Stimulated activated CD8-positive, alpha-beta memory T cell treated with anti-CD3 and anti-CD28 coated beads, Interleukin-2, amount 100 ng/mL, for 48 hours (primary cell): ENCODE measurements around the gene ZSCAN1.

Experiments
- DNase-seq, 2 donors: peaks; one replicate each; pipeline ENCODE4 v3.0.0-alpha.2; 2020; ENCODE audit warnings: low read depth in 2 of 2

ZSCAN1 gene

DNA sequence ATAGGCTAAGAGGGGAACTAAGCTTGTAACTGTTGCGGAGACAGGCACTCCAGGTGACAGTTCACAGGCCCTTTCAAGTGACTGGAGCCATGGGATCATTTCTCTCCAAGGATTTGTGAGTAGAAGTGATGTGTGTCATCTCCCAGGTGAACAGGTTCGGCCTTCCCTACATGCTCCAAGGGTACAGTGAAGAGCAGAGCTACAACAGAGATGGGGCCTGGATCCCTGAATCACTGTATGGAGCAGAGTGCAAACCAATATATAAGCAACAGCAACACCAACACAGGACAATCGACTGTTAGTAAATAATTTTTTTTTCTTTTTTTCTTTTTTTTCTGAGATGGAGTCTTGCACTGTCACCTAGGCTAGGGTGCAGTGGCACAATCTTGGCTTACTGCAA is 49.2 kb downstream of the ZSCAN1 start:
- DNase-seq = no peak

DNA sequence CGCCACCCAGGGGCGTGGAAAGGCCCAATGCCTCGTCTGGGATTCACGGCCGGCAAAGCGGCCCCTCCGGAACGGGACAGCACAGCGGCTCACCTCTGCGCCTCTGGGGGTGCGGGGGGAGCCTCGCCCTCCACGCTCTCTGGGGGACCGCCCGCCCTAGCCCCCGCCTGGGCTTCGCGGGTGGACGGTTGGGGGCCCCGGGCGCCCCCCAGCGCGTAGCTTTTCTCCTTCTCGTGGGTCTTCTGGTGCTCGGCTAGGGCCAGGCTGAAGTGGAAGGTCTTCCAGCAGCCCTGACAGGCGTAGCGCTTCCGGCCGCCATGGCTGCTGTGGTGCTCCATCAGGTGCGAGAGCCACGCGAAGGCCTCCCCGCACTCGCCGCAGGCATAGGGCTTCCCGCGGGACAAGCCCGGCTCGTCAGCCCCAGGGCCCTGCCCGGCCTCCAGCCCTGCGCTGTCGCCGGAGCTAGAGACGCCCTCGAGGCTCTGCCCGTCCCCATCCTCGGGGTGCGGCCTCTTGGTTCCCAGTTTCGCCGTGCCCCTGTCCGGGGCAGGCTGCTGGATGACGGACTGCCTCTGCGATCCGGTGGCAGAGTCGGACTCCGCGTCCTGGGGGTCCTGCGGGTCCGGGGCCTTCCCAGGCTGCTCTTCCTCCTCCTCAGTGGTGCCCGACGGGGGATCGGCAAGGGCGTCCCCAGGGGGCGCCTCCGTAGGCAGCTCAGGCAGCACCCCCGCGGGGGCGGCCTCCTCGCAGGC is 50.9 kb downstream of the ZSCAN1 start:
- no peak for DNase-seq

DNA sequence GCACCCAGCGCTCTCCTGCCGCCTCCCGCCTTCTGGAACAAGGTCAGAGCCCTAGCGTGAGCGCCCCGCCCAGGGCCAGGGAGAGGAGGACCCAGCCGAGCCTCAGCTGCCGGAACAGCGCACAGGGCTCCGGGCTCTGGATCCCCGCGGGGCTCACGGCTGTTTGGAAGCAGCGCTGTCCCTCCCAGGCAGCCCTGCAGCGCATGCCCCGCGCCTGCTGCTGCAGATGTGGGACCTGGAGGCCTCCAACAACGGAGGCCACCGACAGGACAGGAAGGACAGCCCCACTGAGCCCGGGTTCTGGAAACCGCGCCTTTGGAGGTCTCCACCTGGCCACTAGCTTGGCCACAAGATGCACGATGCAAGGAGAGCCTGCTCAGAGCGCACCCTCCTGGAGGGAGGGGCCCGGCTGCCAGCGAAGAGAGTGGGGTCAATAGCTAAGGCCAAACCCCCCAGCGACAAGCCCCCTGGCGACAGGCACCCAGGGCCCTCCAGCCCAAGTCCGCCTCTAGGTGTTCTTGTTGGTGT is 51.6 kb downstream of the ZSCAN1 start:
- no peak for DNase-seq

DNA sequence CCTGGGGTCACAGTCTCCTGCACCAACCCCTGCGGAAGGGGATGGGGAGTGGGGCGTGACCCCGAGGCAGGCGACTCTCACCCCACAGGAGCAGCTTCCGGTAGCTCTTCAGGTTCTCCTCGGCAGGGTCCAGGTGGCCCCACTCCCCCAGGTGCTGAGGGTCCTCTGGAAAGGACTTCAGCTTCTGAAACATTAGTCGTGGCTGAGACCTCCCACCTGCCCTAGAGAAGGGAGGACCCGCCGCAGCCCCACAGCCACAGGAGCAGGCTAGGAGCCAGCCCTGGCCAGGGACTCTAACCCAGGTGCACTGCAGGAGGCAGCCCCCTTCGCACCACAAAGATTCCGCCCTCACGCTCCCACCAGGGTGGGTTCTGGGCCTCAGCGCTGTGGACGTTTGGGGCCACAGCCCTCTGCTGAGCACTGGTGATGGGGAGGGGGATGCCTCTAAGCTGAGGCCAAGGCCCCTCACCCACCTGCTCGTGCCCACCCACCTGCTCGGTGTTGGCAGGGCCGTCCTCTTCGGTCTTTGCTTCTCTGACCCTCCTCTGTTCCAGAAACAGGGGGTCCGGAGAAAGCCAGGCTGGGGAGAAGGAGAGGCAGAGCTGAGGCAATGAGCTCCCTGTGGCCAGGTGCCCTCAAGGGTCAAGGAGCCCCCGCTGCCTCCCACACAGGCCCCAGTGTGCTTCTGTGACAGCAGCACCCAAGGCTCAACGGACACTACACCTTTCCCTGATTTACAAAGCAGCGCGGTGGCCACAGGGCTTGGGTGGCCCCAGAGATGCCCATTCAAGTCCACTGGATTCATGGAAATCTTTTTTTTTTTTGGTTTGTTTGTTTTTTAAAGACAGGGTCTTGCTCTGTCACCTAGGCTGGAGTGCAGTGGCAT is 53.2 kb downstream of the ZSCAN1 start:
- DNase-seq = no peak

DNA sequence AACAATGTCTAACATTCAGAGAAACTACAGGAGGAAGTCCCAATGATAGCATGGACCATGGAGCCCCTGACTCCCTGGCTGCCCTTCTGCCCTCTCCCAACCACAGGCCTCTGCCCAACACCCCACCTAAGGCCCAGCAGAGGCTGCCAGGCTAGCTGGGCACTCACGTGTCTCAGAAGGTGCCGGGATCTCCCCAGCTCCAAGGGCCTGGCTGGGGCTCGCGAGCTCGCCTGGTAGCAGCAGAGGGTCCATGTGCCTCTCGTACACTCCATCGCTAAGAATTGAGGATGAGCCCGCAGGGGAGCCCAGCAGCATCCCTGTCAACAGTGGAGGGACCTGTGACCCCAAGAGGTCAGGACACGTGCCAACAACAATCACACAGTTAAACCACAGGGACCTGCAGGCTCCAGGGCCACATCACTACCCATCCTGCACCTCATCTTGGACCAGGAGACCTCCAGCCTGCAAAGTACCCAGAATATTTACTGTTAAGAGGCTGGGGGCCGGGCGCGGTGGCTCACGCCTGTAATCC is 54.8 kb downstream of the ZSCAN1 start:
- DNase-seq = no peak

DNA sequence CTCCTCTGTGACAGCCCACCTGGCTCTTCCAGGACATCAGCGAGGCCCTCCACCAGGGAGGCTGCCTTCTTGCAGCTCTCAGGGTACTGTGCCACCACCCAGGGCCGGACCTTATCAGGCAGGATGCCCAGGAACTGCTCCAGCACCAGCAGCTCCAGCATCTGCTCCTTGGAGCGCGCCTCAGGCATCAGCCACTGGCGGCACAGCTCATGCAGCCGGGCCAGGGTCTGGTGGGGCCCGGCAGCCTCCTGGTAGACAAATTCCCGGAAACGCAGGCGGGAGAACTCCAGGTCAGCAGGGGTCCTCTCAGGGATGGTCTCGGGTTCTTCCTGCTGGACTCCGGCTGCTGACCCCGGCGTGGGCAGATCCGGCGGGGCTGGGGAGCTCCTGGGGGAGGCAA is 56.0 kb downstream of the ZSCAN1 start:
- DNase-seq = no peak

DNA sequence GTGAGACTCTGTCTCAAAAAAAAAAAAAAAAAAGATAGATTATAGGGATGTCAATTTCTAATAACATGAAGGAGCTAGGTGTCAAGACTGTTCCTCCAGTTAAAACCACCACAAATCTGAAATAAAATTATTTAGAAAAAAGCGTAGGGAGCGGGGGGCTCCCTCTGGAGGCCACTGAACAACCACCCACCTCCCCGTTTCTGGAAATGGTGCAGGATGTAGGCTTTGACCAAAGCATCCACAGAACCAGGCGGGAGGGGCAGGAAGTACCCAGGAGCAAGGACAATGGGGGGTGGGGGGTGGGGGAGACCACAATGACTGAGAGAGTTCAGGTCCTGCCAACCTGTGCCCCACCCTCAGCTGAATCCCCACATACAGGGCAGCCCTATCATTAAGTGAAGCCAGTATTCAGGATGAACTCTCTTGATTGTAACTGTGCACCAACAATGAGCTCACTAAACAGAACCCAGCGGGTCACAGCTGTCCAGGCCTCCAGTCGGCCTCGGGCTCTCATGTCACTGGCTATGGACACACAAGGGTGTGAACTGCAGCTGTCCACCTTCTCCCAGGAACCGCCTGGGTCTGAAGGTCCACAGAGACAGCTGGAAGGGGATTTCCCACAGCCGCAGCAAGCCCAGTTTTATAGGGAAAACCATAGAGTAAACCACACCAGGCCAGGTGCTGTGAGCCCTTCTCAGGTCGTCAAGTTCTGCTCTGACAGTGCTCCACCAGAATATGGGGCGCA is 57.6 kb downstream of the ZSCAN1 start:
- no peak for DNase-seq

DNA sequence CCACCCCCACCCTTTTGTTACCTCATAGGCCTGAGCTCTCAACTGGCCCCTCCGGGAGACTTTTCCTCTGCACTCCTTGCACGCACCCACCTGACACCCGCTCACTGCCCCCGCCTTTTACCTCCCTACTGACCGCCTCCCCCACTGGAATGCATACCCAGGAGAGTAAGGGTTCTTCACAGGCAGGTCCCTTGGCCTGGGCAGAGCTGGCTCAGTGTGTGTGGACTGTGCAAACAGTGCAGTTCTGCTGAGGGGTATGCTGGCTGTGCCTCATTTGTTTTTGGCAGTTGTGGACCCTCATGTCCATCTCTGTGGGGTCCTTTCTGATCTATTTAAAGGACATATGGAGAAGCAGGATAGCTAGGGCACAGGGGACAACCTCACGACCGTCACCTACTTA is 59.2 kb downstream of the ZSCAN1 start:
- no peak for DNase-seq

DNA sequence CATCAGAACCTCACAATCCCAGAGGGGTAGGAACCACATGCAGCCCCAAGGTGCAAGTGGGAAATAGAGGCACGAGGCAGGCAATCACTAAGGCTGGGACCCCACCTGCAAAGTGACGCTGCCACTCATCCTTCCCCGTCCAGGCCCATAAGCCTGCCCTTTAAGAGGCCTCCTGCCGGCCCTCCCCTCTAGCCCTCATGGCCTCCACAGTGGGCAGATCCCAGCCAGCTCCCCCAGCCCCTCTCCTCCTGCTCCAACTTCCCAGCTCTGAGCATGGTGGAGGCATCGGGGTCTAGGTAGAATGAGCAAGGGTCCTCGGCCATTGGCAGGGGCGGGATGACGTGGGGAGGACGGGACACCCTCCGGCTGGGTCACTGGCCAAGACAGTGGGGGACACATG is 61.5 kb downstream of the ZSCAN1 start:
- DNase-seq = no peak

DNA sequence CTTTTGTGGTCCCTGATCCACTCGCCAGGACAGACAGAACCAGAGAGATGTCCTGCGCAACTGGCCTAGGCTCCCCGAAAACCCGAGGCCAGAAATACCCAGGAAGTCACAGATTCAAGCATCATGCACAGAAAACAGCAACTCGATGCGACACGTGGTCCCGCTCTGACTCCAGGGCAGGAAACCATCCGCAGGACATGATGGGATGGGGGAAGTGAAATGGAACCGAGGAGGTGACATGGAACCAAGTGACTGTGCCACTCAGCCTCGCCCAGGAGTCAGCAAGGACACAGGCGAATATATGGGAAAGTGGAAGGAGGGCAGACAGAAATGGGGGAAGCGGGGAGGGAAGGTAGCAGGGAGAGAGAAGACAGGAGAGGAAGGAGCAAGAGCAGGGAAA is 63.1 kb downstream of the ZSCAN1 start:
- DNase-seq = no peak

DNA sequence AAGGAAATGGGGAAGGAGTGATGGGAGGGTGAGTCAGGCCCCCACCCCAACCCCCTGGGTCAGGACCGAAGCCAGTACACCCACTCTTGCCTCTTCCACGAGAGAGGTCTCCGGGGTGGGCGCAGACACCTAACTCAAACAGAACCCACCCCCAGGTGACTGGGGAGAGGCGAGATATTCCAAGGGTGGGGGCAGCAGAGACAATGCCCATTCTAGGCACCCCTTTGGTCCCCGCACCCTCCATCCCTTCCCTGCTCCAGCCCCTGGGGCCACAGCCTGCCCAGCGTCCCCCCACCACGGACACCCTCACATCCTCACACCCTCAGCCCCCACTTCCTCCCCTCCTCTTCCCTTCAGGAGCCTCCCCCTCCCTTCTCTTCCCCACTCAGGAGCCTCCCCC is 63.5 kb downstream of the ZSCAN1 start:
- no peak for DNase-seq

DNA sequence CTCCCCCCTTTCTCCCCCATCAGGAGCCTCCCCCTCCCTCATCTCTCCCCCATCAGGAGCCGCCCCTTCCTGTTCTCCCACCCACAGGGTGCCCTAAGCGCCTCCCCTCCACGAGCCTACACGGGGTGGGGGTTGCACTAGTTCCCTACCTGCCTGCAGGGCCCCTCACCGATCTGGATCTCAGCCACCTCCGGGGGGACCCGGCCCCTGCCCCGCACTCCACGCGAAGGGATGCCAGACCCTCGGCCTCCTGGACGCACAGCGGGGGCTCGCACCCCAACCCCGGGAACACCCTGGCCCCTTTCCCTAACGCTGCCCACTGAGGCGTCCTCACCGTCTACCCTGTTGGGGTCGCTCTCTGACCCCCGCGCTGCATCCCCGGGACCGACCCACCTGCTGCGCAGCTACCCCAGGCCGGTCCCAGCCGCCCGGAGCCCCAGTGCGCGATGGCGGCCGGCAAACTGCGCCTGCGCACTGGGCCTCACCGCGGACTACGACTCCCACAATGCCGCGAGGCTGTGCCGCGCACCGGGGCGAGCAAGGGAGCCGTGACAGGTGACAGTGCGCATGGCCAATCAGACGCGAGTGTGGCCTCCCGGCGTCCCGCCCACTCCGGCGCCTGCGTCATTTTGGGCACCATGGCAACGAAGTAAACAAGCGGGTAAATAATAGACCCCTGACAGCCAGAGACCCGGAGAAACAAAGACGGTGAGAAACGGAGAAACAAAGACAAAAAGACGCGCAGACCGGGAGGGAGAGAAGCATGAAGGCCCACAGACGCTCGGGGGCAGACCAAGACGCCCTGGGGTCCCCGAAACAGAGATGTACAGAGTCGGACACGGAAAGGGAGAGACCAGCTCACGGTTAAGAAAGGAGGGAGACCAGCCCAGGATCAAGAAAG is 64.2 kb downstream of the ZSCAN1 start, which contains the start of gene ZSCAN18:
Gene ZSCAN18, minus strand, starts transcription at position 451 of the 901 bp plus-strand sequence. CDS start 7,964 bp downstream, outside the sequence.
- DNase-seq = peak; percentile 89 to 92

DNA sequence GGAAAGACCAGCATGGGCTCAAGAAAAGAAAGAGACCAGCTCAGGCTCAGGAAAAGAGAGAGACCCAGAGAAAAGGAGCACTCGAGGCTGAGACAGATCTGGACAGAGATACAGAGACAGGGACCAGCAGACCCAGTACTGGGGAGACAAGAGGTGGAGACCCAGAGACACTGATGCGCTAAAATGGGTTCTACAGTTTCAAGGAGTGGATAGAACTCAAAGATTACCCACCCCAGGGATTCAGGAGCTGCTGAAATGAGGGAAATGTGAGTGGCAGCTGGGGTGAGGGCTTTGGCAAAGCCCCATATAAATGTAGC is 64.8 kb downstream of the ZSCAN1 start:
- DNase-seq = no peak
